Measurements from ENCODE around the gene TXNDC16.

The TXNDC16 gene

DNA sequence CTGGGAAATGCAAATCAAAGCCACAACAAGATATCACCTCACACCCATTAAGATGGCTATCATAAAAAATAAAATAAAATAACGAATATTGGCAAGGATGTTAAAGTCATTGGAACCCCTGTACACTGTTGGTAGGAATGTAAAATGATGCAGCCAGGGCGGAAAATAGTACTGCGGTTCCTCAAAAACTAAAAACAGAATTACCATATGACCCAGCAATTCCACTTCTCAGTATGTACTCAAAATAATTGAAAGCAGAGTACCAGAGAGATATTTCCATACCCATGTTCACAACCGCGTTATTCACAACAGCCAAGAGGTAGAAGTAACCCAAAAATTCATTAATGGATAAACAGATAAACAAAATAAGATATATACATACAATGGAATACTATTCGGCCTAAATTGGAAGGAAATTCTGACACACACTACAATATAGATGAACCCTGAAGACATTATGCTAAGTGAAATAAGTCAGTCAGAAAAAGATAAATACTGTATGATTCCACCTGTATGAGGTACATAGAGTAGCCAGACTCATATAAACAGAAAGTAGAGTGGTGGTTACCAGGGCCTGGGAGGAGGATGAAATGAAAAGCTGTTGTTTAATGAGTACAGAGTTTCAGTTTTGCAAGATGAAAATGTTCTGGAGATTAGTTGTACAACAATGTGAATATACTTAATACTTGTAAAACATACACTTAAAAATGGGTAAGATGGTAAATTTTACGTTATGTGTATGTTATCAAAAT is 84.6 kb downstream of the TXNDC16 start:
- ChIA-PET CTCF (no interaction called here), POLR2A (no interaction called here)
- TF ChIP-seq, protein P1, sequence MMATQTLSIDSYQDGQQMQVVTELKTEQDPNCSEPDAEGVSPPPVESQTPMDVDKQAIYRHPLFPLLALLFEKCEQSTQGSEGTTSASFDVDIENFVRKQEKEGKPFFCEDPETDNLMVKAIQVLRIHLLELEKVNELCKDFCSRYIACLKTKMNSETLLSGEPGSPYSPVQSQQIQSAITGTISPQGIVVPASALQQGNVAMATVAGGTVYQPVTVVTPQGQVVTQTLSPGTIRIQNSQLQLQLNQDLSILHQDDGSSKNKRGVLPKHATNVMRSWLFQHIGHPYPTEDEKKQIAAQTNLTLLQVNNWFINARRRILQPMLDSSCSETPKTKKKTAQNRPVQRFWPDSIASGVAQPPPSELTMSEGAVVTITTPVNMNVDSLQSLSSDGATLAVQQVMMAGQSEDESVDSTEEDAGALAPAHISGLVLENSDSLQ (IDR thresholded peaks at IDR 0.05) = no peak
- TF ChIP-seq L3MBTL2 (conservative IDR thresholded peaks at IDR 0.05) (no peak), BHLHE40 (IDR thresholded peaks at IDR 0.05; ENCODE audit: borderline replicate concordance) (no peak)
- DNase-seq (ENCODE audit: extremely low spot score) = no peak

DNA sequence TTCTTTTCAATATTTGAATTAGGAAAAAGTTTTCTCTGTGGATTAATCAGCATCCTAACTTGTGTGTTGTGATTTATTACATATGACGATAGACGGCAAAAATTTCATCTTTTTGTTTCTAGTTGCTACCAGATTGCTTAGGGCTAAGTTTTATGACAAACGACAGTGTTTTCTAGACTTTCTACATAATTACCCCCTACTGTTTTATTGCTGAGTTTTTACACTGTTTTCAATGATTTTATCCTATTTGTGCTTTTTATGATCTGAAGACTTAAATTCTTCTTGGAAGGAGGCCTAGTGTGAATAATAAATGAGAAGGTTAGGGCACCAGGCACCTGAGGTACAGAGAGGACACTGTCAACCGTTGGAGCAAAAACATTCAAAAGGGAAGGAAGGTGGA is 88.1 kb downstream of the TXNDC16 start:
- DNase-seq (ENCODE audit: extremely low spot score) = no peak
- TF ChIP-seq ARNT (IDR thresholded peaks at IDR 0.05) (no peak), NFRKB (IDR thresholded peaks at IDR 0.05) (no peak), FOXK2 (IDR thresholded peaks at IDR 0.05) (no peak), TARDBP (IDR thresholded peaks at IDR 0.05) (no peak), FOXA1 (IDR thresholded peaks at IDR 0.05) (no peak), LEF1 (IDR thresholded peaks at IDR 0.05; ENCODE audit: borderline replicate concordance) (no peak)
- ChIA-PET CTCF (no interaction called here), POLR2A (no interaction called here)

DNA sequence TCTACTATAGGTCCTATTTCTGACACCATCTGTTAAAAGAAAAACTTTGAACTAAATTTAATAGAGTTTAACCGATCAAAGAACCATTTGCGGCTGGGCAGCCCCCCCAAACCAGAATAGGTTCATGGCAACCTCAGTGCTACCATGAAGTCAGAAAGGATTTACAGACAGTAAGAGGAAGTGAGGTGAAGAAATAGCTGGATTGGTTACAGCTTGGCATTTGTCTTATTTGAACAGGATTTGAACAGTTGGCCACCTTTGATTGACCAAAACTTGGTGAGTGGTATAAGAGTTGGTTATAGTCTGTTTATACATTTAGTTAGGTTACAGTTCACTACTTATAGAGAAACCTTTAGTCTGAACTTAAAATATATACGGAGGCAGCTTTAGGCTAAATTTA is 88.9 kb downstream of the TXNDC16 start:
- POLR2A ChIA-PET = no interaction called here
- CTCF ChIA-PET = no interaction called here
- no peak for DNase-seq (ENCODE audit: extremely low spot score)
- no peak for TF ChIP-seq L3MBTL2 (conservative IDR thresholded peaks at IDR 0.05)
- no peak for TF ChIP-seq FOXA1 (IDR thresholded peaks at IDR 0.05)
- TF ChIP-seq BHLHE40 (IDR thresholded peaks at IDR 0.05; ENCODE audit: borderline replicate concordance) = no peak
- no peak for TF ChIP-seq TARDBP (IDR thresholded peaks at IDR 0.05)
- TF ChIP-seq FOXM1 (IDR thresholded peaks at IDR 0.05; ENCODE audit: borderline replicate concordance) = no peak
- no peak for TF ChIP-seq SUZ12 (IDR thresholded peaks at IDR 0.05)
- TF ChIP-seq, protein P1 (IDR thresholded peaks at IDR 0.05) = no peak
- no peak for TF ChIP-seq FOXK2 (IDR thresholded peaks at IDR 0.05)
- TF ChIP-seq CTBP1 (IDR thresholded peaks at IDR 0.05; ENCODE audit: borderline replicate concordance) = no peak
- no peak for TF ChIP-seq HDGF (IDR thresholded peaks at IDR 0.05; ENCODE audit: borderline replicate concordance)

DNA sequence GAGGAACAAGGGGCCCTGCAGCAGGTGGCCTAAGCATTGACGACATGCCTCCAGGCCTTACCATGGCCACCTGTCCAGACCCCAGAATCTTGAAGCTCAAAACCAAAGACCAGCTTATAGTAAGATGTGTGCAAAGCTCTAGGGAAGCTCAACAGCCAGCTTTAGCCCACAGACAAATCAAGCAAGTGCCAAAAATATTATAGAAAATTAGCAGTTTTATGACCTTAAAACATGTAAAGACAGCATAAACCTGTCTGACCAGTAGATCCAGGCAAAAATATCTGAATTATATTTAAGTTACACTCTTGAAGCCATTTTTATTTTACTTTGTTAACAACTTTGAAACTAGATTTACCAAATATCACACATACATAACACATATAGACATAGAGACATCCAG is 90.6 kb downstream of the TXNDC16 start:
- POLR2A ChIA-PET = no interaction called here
- CTCF ChIA-PET = no interaction called here
- TF ChIP-seq CTBP1 (IDR thresholded peaks at IDR 0.05; ENCODE audit: borderline replicate concordance) = no peak
- no peak for TF ChIP-seq ELF4 (IDR thresholded peaks at IDR 0.05)
- TF ChIP-seq, protein P1 (IDR thresholded peaks at IDR 0.05) = no peak
- TF ChIP-seq ARNT (IDR thresholded peaks at IDR 0.05) = no peak
- TF ChIP-seq HDGF (IDR thresholded peaks at IDR 0.05; ENCODE audit: borderline replicate concordance) = no peak
- no peak for TF ChIP-seq BHLHE40 (IDR thresholded peaks at IDR 0.05; ENCODE audit: borderline replicate concordance)
- no peak for TF ChIP-seq FOXM1 (IDR thresholded peaks at IDR 0.05; ENCODE audit: borderline replicate concordance)
- TF ChIP-seq SUZ12 (IDR thresholded peaks at IDR 0.05) = no peak
- no peak for TF ChIP-seq L3MBTL2 (conservative IDR thresholded peaks at IDR 0.05)
- no peak for TF ChIP-seq LEF1 (IDR thresholded peaks at IDR 0.05; ENCODE audit: borderline replicate concordance)
- TF ChIP-seq FOXK2 (IDR thresholded peaks at IDR 0.05) = no peak
- TF ChIP-seq NFRKB (IDR thresholded peaks at IDR 0.05) = no peak
- no peak for DNase-seq (ENCODE audit: extremely low spot score)

DNA sequence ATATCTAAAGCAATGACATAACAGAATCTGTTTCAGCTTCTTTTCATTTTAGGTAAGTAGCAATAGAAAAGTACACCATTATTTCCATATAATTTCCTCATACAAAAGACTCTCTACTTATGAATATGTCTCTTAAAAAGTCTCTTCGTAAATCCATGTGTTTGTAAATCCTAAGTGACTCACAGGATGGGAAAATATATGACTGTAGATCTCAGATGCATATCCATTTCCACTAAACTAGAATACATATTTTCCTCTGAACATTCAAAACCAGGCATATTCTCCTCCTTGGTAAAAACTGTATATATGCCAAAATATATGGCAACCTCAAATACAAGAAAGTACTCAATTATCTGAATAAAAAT is 93.6 kb downstream of the TXNDC16 start:
- CTCF ChIA-PET = no interaction called here
- no peak for DNase-seq (ENCODE audit: extremely low spot score)
- TF ChIP-seq, protein P1 (IDR thresholded peaks at IDR 0.05) = no peak
- TF ChIP-seq ELF4 (IDR thresholded peaks at IDR 0.05) = no peak
- POLR2A ChIA-PET = no interaction called here

DNA sequence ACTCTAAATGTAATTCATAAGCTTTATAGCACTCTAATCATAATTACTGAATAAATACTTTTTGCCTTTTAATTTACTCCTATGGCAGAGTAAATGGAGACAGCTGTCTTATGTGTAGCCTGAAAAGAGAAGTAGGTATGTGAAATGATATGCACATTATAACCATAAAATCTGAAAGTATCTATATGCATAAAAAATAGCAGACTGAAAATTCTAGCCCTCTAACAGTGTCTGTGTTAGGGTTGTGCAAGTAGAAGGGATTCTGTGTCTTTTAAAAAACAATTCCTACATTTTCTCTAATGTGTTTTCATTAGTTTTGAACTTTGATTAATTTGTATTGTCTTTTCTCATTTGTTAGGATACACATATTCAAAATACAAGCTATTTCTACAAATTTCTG is 94.9 kb downstream of the TXNDC16 start:
- ChIA-PET CTCF (interaction anchor here (0.6 kb wide), 1 partner anchor 485 kb away, joined by 8 read pairs; no protein-coding TSS in a partner anchor), POLR2A (no interaction called here)
- TF ChIP-seq BHLHE40 (IDR thresholded peaks at IDR 0.05; ENCODE audit: borderline replicate concordance) (no peak), FOXA1 (IDR thresholded peaks at IDR 0.05) (no peak), ZNF384 (IDR thresholded peaks at IDR 0.05) (no peak), CTBP1 (IDR thresholded peaks at IDR 0.05; ENCODE audit: borderline replicate concordance) (no peak), TARDBP (IDR thresholded peaks at IDR 0.05) (no peak), ELF4 (IDR thresholded peaks at IDR 0.05) (no peak), SUZ12 (IDR thresholded peaks at IDR 0.05) (no peak), ARNT (IDR thresholded peaks at IDR 0.05) (no peak), LEF1 (IDR thresholded peaks at IDR 0.05; ENCODE audit: borderline replicate concordance) (no peak), SP1 (IDR thresholded peaks at IDR 0.05) (no peak), FOXK2 (IDR thresholded peaks at IDR 0.05) (no peak), FOXM1 (IDR thresholded peaks at IDR 0.05; ENCODE audit: borderline replicate concordance) (no peak)
- DNase-seq (ENCODE audit: extremely low spot score) = no peak
